GM12891 (cell line): ENCODE results near the gene USP32.

Experiments
- POLR2A ChIP-seq: IDR thresholded peaks from 2 replicates; pipeline ENCODE4 v1.6.1; 2011; ENCODE audit warnings: low read depth, low read length, control low read depth
- POLR2AphosphoS5 ChIP-seq: IDR thresholded peaks from 2 replicates; pipeline ENCODE4 v1.6.1; 2011; ENCODE audit warnings: low read depth, low read length, control low read depth

DNA sequence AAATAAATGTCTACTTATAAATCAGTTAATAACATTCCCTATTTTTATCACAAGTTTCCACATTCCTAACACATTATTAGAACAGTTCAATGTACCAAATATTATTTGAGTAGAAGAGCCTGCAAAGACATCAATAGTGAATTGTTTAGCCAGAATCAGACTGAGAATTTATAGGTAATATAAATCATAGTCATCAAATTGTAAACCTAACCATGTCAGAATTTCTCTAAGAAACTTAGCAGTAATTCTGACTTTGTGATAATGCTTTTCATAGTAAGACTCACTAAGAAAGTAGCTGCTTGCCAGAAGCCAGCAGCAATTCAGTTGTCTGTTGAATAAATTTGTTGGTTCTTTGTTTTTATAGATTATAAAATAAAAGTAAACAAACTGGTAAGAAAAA, 111.3 kb downstream of the USP32 start:
- TF ChIP-seq POLR2AphosphoS5 = no peak
- TF ChIP-seq POLR2A = no peak
